ENCODE measurements around the gene SYNE3.

The SYNE3 gene

DNA sequence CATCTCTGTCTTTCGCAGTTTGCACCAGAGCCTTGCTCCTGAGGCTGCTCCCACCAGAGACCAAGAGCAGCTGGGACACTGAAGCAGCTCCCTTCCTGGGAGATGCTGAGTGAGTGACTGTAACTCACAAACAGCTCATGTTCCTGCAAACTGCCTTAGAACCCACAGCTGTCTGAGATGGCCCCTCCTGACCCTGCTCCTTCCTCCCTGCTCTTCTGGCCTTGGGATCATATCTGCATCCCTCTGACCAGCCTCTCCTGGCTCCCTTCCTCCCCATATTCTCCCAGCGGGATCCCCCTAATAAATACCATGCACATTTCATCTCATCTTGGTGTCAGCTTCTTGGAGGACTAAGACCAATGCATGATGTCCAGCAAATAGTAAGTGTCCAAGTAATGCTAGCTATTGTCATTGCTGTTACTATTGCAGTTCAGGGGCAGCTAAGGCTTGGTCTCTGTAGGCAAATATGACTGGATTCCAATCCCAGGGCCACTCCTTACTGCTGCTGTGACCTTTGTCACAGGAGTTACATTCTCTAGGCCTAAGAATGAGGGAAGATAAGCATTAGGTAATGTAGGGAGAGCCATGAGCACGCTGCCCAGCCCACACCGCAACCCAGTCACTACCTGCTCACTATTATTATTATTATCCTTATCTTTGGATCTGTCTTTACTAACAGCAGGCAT, 47.9 kb downstream of the SYNE3 start:
- no peak for DNase-seq

DNA sequence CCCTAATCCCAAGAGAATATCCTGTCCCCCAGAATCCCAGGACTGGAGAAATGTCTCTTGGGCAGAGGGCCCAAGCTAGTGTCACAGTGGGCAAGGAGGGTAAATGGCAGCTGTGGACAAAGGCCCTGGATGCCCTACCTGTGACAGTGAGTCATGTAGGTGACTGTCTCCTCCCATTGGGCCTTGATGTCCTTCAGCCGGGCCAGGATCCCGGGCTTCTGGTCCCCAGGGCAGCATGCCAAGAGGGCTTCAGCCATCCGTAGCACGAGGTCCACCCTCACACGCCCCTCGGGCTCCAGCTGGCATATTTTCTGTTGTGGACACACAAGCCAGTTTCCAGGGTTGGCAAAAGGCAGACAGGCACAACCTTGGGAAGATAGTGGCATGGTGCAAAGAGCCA, 48.8 kb downstream of the SYNE3 start:
- DNase-seq = no peak

DNA sequence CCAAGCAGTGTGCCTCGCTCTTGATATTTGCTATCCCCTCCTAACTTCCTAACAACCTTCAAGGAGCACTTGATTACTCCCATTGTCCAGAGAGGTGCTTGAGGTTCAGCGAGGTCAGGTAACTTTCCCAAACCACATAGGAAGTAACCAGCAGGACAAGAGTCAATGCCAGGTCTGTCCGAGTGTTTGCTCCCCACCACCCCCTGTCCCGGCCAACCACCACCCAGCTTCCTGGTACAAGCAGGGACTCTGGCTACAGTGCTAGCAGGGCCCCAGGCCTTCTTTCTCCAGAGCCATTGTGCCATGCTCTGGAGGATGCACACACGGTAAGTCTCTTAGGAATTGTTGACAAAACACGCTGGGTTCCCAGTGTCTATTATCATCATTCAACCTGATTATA, 49.2 kb downstream of the SYNE3 start:
- DNase-seq = no peak
